GM19372 (cell line): ENCODE data around the gene ZNG1B.
"Not testable (repeated sequence)": the region's sequence is repeated elsewhere in the genome, so short reads cannot be mapped to it uniquely, and the experiment has no call there.

Experiments used
- ATAC-seq: cut with Tn5 transposase; IDR thresholded peaks from one replicate; pipeline ENCODE4 v1.9.1; 2021; ENCODE audit warnings: mild to moderate bottlenecking, low read depth, moderate library complexity; ENCODE audit not compliant: unreplicated experiment

ZNG1B gene

DNA sequence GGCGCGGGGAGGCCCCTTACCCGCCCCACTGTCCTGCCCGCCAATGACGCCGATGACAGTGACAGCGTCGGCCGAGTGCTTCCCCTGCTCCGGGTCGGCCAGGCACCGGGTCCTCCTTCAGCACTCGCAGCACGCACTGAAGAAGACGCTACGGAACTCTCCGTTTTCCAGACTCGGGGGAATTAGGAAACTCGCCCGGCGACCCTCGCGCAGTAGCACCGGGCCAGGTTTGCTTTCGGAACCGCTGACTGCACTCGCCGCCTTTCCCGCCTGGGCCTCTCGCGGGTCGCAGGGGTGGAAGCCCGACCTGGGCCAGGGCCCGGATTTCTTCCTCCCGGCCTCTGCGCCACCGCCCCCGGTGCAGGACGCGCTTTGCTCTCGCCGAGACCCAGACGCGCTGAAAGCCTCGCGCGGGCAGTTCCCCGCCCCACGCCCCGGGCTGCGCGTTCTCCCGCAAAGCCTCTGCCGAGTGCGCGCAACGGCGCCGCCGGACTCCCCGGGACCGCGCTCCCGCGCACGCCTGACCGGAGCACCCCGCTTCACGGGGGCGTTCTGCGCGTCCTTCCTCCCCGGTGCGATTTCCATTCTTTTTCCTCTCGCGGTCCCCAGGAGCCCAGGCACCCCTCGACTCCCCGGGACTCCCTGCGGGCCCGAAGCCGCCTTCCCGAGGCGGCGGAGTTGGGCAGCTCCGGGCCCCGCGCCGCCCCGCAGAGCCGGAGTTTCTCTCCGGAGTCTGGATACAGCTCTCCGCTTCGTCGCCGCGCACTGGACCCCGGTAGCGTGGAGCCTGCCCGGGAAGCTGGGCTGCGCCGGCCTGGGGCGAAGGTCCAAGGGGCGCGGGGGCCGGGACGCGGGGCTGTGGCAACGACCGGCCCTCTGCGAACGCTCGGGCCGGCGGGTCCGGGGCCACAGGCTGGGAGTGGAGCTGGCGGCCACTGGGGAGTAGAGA, 65.9 kb downstream of the ZNG1B start:
- peak; percentile 84 for ATAC-seq

DNA sequence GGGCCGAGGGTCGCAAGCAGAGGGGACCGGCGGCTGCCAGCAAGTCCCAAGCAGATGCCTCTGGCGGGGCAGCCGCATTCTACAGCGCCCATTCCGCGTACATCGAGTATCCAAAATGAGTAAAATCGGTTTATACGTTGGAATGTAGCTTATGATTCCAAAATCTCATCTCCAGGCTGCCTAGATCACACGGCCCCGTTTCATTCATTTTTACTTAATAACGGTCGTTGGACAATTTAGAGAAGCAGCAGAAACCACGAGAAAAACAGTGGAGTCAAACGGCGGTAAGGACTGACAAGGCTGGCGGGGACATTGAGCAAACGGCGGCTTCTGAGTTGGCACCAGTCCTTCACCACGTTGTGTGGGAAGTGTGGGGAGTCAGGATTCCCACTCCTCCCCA, 66.6 kb downstream of the ZNG1B start:
- not testable (repeated sequence) for ATAC-seq

DNA sequence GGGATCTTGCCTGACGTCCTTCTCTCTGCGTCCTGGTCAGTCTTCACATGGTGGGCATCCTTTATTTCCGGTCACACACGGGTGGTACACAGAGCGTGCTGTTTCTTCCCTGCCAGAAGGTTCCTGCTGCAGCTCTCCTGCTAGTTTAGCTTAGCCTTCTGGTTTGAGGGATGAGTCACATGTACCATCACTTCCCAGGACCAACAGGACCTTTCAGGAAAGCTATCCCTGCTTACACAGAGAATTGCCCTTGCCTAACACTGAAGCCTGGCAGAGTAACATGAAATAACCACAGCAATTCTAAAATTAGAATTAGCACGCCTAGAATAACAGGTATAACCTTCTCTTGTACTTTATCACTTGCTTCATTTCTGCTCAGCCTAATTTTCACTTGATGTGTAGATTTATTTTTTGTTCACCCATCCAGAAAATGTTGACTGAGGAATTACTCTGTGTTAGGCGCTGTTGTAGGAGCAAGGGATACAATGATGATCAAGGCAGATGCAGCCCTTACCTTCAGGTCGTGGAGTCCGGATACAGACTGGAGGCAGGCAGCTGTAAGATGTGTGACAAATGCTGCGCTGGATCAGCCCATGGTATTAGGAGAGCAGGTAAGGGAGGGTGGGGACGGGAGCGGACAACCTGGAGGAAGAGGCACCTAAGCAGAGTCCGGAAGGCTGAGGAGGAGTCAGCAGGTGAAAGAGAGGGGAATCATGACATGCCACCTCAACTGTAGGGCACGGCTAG, 70.1 kb downstream of the ZNG1B start:
- not testable (repeated sequence) for ATAC-seq

GRCh38 chr2:113508187-113508586, 70.7 kb downstream of the ZNG1B start:
- not testable (repeated sequence) for ATAC-seq

DNA sequence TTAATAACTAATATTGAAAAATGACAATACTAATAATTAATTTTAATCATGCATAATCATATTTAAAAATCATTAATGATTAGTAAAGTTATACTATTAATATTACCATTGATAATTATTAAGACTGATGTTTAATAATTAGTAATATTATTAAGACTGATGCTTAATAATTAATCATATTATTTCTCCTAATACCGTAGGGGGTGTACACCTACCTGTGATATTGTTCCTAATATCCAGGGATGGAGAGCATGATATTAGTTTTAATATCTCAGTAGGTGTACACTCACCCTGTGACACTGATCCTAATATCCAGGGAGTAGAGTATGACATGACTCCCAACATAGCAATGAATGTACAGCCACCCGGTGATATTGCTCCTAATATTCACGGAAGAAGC, 73.4 kb downstream of the ZNG1B start:
- ATAC-seq: not testable (repeated sequence)

DNA sequence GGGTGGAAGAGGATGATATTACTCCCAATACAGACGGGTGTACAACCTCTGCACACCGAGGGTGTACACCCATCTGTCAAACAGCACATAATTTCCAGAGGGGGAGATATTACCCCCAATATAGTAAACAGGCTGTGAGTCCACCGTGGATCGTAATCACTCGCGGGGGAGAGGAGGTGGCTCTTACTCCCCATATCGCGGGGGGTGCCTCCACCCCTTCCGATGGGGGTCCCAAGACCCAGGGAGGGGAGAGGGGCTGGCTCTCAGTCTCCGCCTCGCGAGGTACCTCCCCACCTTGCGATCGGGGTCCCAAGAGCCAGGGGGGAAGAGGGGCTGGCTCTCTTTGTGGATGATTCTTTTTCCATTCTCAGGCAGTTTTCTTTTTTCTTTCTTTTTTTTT, 74.4 kb downstream of the ZNG1B start:
- ATAC-seq: not testable (repeated sequence)

- not testable (repeated sequence) for ATAC-seq
Observed at GRCh38 chr2:113515457-113515856, 78.0 kb downstream of the ZNG1B start.

DNA sequence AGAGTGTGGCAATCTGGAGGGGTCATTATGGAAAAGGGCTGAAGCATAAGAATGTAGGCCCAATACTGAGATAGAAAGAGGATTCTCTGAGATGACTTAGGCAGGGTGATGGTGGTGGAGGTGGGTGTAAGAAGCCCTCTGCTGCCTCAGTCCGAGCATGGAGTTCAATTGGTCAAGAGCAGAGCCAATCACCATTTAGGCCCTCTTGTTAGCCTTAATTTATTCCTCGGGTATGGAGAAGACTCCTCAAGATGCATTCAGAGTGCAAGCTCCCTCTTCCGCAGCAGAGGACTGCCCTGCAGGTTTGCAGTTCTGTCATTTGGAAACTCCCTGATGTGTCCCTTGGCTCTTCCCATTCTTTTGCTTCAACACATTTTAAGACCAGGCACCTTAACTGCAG, 78.5 kb downstream of the ZNG1B start:
- not testable (repeated sequence) for ATAC-seq

DNA sequence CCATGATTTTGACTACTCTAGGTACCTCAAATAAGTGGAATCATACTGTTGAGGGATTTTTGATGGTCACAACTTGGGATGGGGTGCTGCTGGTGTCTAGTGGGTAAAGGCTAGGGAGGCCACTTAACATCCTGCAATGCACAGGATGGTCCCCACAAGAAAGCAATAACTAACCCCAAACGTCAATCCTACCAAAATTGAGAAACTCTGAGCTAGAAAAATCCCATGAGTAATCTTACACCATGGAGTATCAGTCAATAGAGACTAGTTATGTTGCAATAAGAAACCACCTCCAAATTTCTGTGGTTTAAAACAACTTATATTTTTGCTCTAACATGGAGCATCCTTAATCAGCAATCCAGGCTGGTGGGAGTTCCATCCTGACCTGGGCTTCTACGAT, 79.5 kb downstream of the ZNG1B start:
- ATAC-seq: not testable (repeated sequence)

GRCh38 chr2:113520837-113521236, 83.3 kb downstream of the ZNG1B start:
- ATAC-seq: not testable (repeated sequence)

- not testable (repeated sequence) for ATAC-seq
Observed at GRCh38 chr2:113521492-113521891, 84.0 kb downstream of the ZNG1B start.

DNA sequence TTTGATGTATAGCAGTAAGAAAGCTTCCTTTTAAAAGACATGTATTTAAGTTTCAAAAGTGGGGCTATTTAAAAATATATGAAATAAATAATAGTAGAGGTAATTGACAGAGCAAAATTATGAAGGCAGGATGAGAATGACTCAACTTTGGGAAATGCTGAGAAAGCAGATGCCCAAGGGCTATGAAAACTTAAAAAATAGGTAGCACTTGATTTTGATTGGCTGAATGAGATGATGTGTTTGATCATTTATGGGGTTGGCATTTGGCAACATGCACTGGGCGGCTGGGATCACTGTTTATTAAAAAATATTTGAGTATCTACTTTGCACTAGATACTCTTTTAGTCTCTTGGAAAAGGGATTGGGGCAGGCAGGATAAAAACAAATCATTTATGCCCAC, 87.5 kb downstream of the ZNG1B start:
- ATAC-seq: not testable (repeated sequence)

GRCh38 chr2:113527350-113528045, 90.0 kb downstream of the ZNG1B start:
- peak; percentile 74 for ATAC-seq

DNA sequence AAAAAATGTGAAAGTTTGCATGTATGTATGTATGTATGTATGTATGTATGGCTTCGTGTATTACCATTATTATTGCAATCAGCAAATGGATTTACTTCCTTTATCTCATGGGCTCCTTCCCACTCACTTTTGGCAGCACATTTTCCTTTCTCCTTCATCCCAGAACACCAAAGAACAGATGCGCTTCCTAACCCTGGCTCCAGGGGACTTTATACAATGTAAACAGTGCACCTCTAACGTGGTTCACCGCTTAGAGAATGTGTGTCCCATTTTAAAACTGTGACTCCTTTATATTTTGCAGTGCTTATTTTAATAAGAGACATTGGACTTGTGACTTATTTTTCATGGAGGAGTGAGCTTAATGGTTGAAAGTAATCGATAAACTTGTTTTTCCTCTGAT, 90.6 kb downstream of the ZNG1B start:
- not testable (repeated sequence) for ATAC-seq

DNA sequence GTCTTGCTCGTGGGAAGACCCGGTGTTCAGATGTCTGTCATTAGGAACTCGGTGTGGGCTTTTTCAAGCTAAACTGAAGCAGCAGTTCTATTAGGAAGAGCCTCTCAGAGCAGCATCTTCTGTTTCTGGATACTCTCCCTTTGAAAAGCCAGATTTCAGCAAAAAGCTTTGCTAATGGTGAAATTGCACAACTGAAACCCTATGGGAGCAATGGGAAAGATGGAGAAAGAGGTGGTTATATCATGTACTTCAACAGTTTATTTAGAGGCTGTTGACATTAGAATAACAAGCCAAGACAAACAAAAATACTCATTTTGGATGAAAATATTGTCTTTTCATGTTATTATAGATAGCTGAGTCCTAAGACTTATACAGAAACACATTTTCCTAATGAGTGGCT, 91.4 kb downstream of the ZNG1B start:
- ATAC-seq: not testable (repeated sequence)

DNA sequence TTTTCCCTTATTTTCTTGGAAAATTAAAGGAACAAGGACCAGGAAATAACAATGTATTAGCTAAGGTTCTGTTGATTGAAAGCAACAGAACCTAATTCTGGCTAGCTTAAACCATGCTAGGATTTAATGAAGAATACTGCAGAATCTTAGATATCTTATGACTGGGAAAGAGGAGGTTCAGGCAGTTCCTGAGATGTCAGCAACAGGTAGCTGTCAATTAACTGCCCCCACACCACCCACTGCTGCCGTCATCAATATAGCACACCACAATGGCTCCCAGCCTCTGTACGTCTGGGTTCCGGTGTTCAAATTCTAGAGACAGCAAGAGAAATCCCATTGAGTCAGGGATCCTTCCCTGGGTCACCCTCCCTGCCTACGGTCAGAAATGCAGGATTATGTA, 95.5 kb downstream of the ZNG1B start:
- not testable (repeated sequence) for ATAC-seq

- not testable (repeated sequence) for ATAC-seq
Observed at GRCh38 chr2:113536573-113536972, 99.1 kb downstream of the ZNG1B start.

- ATAC-seq: not testable (repeated sequence)
Observed at GRCh38 chr2:113540834-113541203, 103.3 kb downstream of the ZNG1B start.

DNA sequence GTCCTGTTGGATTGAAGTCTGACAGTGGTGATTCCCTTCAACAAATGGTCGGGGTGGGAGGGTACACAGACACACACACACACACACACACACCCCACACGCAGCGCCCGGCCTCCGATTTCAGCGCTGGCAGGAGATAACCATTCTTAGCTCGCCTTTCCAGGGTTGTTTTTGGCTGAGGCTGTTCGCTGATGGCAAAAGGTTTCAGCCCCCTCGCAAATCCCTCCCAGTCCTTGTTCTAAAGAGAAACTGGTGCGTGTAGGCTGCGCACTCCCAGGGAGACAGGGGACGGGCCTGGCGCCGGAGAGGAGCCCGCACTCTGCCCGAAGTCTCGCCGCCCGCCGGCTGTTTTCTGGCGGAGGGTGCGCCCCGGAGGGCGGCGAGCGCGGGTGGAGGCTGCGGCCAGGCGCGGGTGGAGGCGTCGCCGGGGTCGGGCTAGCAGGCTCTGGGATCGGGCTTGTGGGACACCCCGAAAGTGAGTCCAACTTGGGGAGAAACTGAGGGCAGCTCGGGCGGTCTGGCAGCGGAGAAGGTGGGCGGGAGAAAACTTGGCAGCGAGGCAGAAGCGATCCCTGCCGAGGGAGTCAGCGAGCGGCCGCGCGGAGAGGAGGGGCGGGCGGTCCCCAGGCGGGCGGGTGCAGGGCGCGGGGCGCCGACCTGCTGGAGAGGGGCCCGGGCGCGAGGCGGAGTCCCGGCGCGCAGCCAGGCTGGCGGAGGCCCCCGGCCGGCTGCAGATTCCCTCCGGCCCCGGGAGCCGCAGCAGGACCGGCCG, 103.9 kb downstream of the ZNG1B start:
- not testable (repeated sequence) for ATAC-seq

- not testable (repeated sequence) for ATAC-seq
Observed at GRCh38 chr2:113541976-113542485, 104.5 kb downstream of the ZNG1B start.
